Activated naive CD4-positive, alpha-beta T cell treated with Interleukin-2 at 50 U/mL for 16 hours (primary cell): ENCODE data around the gene KIF25.
"Not testable (repeated sequence)": the region's sequence is repeated elsewhere in the genome, so short reads cannot be mapped to it uniquely, and the experiment has no call there.

Source experiments
- DNase-seq: peaks from one replicate; pipeline ENCODE4 v3.0.0-alpha.2; 2020

Gene KIF25

DNA sequence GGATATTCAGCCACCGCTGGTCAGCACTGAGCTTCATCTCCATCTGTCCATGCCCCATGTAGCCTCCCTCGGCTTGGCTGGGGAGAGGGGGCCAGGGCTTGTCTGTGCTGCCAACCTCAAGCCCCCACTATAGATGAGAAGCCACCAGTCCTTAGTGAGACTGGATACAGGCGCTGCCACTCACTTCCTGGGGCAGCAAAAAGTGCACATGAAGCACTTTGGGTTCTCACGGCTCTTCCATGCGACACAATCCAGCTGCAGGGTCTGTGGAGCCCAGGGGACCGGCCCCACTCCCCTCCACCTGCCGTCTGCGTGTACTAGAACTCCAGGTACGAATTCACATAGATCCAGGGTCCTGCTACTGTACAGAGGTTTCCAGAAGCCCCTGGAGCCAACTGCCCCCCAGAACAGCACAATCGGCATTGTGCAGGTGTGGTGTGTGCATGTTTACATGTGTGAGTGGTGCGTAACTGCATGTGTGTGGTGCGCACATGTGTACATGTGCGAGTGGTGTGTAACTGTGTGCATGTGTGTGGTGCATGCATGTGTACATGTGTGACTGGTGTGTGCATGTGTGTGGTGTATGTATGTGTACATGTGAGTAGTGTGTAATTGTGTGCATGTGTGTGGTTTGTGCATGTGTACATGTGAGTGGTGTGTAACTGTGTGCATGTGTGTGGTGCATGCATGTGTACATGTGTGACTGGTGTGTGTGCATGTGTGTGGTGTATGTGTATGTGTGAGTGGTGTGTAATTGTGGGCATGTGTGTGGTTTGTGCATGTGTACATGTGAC, 76.7 kb downstream of the KIF25 start:
- DNase-seq: no peak

DNA sequence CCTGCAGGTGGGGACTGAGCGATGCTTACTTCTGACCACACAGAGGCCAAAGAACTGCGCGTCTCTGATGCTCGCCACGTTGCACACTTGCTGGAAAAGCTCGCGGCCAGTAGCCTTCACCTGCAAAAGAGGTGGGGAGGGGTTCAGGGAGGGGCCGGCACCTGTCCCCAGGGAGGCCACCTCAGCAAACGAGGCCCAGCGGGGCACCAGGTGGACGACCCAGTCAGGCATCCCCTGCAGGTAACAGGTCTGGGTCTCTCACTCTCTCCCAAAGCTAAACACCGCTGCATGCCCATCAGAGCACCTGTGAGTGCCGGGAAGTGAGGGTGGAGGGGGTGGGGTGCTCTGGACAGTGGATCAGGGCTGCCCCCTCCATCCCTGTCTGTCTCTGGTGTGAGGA, 77.7 kb downstream of the KIF25 start:
- DNase-seq: no peak

DNA sequence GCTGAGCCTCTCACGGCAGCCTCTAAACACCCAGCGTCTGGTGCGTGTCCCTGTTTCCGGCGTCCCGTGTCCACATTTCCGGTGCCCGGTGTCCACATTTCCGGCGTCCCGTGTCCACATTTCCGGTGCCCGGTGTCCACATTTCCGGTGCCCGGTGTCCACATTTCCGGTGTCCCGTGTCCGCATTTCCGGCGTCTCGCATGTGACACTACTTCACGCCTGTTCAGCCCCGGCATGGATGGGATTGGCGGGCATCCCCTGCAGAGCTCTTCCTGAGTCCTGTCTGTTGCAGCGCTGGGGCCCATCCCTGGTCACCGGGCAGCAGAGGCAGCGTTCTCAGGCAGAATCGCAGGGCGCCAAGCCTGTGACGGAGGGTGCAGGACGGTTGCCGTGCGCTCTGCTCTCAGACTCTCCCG, 78.3 kb downstream of the KIF25 start:
- DNase-seq: no peak

DNA sequence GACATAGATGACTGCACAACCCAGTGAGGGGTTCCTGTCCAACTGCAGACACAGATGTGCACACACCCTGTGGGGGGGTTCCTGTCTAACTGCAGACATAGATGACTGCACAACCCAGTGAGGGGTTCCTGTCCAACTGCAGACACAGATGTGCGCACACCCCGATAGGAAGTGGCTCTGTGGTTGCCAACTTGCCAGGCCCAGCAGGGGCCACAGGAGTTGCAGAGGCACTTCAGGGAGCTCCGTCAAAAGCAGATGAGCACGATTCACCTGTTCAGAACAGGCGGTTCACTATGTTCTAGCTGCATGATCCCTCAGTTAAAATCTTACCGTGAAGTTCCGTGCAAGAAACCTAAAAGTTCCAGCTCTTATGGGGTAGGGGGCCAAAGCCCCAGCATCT, 79.9 kb downstream of the KIF25 start:
- DNase-seq: not testable (repeated sequence)

DNA sequence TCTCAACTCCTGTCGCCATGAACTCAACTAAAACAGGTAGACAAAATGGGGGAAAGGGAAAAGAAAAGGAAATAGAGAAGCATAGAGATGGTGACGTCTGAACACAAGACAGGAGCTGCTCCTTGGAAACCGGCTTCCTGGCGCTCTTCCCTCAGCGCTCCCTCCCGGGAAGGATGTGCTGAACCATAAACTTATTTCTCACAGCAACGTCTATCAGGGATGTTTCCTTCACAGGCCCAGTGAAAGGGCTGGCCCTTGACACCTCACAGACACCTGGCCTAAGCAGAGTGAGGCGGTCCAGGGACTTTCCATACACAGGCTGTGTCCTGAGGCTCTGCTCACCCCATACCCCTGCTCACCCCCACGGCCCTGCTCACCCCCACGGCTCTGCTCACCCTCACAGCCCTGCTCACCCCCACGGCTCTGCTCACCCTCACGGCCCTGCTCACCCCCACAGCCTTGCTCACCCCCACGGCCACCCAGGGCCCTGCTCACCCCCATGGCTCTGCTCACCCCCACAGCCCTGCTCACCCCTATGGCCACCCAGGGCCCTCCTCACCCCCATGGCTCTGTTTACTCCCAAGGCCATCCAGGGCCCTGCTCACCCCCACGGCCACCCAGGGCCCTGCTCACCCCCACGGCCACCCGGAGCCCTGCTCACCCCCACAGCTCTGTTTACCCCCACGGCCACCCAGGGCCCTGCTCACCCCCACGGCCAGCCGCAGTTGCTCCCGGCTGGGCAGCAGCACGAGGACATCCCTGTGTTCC, 80.9 kb downstream of the KIF25 start:
- DNase-seq: no peak

DNA sequence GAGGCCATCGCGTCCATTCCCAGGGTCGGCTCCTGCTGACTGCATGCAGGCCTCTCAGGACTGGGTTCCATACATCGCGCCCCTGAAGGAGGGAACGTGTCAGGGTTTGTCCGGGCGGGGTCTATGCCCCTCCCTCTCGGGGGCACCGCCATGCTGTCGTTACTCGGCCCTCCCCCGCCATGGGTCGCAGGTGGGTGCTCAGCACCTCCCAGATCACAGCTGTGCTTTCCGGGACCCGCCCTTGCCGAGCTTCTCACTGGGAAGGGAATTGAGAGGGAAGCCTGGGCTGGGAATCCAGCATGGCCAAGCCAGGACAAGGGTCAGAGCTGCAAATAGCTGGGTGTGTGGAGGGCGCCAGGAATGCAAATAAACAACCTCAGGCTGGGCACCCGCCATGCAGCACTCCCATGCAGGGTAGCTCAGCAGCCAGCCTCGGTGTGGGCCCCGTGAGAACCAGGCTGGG, 81.5 kb downstream of the KIF25 start, which contains the start of gene FRMD1:
Gene FRMD1 (minus strand): TSS at position 270 of the 463 bp plus-strand sequence. CDS start 118 bp downstream, at position 152.
- DNase-seq: no peak

DNA sequence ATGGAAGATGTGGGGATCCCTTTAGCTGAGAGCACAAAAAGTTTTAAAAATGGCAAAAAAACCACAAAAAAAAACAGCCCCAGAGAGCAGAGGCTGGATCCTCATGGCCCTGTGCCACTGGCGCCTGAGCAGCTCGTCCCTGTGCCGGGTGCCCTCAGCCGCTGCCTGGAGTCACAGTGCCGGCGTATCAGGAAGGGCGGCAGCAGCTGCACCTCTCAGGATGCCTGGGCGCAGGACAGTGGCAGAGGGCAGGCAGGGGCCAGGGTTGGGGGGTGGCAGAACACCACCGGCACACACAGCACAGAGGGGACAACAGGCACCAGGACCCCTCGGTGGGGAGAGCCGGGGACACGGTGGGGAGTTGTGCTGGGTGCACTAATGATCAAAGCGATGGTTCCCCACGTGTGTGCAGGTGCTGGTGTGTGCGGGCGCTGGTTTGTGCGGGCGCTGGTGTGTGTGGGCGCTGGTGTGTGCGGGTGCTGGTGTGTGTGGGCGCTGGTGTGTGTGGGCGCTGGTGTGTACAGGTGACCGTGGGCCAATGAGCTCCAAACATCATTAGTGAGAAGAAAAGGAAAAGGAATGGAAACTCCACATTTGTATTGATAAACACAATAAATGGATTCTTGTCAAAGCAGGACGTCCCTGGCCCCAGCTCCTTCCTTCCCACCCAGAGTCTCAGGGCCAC, 83.1 kb downstream of the KIF25 start:
- DNase-seq: no peak

DNA sequence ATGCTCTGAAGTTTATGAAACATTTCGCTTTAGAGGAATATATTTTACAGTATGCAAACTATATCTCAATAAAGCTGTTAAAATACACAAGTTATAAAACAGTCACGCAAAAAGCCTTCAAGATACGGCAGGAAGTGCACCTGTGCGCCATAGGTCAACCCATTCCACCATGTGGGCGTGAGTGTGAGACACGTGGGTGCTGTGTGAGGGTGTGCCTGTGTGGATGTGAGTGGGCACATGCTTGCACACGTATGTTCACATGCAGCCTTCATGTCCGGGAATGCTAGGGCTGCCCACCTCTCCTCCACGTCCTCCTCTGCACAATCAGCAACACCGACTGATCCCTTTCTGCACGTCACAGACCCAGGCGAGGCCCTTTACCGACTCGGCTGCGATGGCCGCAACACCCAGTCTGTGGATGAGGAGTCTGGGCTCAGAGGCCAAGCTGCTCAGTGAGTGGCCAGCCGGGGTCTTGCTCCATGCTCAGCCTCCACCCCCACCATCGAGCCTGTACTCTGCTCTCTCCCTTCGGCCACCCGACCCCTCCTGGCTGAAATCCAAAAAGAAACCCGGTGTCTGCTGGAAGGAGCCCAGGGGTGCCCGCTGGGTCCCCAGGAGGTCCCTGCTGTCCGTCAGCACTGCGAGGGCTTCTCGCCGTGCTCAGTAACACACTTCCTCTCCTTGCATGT, 84.5 kb downstream of the KIF25 start:
- DNase-seq: no peak

DNA sequence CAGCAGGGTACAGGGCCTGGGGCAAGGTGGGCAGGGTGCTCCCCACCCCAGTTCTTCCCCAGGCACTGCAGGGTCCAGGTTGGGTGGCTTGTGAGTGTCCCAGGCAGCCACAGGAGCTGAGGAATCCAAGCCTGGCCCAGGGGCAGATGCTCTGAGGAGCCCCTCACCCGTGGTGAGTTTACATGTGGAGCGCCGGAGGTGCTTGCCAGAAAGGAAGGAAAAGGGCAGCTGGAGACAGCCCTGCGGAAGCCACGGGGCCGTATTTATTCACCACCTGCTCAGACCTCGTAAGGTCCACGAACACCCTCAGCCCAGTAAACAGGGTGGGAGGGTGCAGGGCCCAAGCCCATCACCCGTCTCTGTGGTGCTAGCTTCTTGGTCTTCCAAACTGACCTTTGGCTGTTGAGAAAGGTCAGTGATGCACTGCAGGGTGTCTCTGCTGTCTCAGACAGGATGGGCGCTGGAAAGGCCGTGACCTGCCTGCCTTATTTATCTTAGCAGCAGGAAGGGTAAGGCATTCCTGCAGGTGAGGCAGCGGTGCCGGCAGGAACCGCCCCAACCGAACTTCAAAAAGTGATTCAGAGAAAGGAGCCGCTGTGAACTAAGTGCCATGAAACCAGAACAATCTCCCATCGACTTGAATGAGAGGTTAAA, 85.5 kb downstream of the KIF25 start:
- no peak for DNase-seq

DNA sequence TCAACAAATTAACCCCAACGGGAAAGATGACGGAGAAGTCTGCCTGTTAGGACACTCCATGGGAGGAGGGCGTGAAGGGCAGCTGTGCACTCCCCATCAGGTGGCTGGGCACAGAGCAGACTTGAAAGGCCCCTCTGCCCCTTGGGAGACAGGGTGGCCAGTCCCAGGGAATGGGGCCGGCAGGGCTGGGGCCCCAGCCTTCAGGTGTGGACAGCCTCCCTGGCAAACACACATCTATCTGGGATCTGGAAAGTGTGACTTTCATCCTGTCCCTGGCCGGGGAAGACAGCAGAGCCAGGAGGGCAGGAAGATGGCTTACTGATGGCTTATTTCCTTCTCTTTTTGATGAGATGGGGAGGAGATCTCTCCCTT, 86.0 kb downstream of the KIF25 start:
- no peak for DNase-seq

DNA sequence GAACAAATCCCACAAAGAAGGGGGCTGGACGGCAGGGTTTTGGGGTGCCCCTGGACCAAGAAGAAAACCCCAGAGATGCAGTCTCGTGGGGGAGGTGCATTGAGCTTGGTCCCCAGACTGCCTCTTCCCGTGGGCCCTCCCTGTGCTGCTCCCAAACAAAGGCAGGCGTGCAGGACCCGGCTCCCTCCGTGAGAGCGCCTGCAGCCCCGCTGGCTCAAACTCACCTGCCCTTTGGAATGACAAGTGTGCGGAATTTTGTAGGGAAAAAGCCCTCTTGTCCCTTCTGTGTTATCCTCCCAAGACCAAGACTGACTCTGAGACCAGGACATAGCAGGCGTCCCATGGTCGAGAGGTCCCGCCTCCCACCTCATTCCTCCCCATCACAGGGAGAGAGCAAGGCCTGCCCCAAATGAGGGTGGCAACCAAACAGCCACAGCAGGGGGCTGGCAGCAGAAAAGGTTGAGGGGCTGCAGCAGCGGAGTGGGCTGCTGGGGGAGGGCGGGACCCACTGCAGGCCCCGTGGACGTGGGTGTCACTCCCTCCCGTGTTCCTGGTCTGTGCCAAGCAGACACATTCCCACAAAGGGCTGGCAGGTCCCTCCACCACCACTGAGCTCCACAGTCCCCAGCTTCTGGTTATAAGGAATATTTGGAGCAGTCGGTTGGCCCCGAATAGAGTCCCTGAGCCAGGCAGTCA, 87.1 kb downstream of the KIF25 start:
- no peak for DNase-seq

DNA sequence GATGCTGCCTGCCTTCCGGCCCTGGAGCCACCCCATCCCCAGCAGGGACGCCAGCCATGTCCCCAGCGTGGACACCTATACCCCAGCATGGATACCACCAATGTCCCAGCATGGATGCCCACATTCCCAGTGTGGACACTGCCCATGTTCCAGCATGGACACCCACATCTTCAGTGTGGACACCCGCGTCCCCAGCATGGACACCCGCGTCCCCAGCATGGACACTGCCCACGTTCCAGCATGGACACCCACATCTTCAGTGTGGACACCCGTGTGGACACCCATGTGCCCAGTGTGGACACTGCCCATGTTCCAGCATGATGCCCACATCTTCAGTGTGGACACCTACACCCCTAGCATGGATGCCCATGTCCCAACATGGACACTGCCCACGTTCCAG, 88.6 kb downstream of the KIF25 start:
- no peak for DNase-seq

DNA sequence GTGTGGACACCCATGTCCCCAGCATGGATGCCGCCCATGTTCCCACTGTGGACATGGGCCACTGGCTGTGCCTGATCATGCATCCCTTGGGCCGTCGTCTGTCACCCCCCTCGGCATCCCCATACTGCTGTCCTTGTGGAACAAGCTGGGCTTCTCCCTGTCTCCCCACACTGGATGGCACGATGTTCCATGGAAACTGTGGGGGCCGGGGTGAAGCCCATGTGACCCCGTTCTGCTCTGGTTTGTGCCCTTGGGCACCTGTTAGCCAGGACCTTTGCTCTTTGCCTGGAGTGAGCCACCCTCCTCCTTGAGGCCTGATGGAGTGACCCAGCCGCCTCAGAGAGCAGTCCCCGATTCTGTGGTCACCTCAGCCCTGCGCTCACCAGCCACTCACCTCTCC, 89.1 kb downstream of the KIF25 start:
- DNase-seq: no peak

DNA sequence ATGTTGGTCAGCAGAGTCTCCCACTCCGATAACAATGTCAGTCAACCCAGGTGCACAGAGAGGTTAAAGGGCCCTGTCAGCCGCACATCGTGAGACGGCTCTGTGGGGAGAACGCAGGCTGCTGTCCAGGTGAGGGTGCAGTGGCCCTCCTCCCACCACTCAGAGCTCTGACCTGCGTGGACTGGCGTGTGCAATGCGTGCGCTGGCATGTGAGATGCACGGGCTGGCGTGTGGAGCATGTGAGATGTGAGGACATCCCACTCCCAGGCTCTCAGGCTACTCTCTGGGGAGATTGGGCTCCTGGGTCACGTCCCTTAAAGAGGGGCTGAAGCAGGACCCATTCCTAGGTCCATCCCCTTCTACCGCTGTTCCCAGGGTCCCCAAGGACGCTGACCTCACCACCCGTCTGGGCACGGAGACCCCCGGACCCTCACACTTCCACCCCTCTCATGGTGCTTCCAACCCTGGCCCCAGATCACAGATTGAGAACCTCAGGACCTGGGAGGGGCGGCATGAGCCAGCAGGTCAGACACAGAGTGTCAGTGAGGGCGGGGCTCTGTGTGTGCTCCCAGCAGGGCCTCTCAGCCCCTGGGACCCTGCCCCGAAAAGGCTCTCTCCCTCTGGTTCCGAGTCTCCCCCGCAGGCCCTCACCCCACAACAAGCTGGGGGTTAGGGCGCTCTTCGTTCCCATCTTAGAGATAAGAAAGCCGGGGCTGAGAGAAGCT, 90.1 kb downstream of the KIF25 start:
- no peak for DNase-seq

DNA sequence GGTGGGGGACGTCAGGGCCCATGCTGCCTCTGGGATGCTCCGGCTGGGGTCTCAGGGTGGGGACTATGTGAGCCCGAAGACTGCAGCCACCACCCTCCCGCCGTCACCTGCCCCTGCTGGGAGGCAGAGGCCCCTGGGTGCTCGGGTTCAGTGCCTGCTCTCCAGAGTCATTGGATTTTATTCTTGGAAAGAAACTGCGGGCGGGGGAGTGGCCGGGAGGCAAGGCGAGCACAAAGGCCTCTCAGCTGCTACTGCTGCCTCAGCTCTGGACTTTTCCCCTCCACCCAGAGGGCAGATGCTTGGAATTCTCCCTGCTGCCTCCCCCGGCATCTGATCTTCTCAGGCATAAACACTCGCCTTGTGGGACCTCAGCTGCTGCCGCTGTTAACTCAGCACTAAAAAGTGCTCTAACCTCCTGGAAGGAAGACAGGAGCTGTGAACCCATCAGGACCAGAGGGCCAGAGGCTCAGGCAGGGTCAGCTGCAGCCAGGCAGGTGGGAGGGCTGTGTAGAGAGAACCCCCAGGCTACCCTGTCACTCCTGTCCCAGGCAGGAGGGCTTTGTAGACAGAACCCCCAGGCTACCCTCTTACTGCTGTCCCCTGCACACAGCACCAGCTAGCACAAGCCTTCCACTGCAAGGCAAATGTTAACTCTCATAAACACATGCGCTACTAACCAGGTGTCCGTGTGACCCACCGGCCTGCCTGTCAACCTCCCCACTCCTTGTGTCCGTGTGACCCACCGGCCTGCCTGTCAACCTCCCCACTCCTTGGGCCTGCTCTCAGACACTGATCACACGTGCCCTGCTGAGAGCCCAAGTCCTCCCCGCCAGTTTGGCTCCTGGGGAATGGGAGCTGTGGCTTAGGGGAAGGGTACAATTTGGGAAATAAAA, 90.9 kb downstream of the KIF25 start:
- no peak for DNase-seq

DNA sequence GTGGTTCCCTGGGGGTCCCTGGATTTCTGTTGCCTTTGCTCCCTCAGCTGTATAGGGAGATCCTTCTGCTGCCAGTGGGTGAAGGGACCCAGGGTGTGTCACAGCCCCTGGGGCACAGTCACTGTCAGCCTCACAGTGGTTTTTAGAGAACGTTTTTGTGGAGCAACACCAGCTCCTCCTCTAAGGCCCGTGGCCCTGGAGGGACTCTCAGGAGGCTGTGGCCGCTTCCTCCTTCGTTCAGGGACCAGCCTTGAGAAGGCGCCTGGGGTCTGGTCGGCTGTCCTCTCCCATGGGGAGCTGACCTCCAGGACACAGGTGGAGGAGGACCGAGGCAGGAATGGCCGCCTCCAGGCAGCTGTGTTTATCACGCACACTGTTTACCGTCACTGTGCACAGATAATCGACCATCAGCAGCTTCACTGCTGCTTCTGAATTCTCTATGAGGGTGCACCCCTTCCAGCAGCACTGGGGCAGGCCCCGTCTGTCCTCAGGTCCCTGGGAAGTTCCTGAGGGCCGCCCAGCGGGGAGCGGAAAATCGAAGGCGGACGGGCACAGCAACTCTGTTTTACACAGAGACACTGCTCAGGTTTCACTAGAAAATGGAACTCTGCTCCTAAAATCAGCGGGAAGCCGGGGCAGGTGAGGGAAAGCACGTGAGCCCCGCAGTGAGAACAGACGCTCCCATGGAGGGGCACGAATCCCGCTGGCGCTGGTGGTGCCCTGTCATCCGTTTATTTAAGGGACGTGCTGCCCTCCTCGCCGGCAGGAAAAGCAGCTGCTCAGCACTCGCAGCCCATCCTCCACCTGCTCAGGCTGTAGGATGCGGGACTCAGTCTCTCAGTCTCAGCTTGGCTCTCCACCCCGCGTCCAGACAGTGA, 92.0 kb downstream of the KIF25 start:
- no peak for DNase-seq

DNA sequence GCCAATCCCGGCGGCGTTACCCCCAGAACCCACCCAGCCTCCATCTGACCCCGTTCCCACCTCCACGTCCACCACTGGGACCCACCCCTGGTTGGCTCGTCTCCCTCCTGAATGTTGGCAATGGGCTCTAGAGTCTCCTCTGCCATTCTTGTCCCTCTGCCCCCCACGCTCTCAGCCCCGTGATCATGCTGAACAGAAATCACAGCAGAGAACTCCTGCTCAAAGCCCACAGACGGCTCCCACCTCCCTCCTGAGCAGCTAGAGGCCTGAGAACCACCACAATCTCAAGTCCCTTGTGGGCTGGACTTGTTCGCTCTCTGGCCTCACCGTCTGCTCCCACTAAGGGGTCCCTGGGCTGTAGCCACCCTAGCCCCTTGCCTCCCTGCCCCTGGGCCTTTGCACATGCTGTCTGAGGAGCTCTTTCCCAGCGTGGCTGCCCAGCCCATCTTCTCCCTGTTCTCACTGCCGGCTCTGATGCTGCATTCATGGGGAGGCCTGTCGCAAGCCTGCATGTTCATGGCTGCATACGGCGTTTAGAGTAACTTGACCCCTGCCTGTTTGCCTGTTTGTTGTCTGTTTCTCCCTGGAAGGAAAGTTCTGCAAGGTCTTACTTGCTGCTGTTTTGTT, 92.7 kb downstream of the KIF25 start:
- no peak for DNase-seq

DNA sequence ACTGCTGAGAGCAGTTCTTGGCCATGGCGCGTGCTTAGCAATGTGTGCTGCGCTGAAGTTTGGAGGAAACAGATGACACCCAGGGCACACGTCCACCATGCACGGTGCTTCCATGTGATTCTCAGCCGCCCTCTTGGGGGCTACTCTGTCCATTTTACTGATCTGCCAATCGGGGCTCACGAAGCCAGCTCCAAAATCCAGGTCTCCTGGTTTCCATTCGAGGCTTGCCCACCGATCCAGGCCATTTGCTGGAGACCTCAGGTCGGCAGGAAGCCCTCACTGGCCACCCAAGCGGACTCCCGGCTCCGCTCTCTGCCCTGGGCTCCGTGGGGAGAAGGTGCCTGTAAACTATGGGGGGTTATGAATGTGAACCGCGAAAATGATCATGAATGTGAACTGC, 93.2 kb downstream of the KIF25 start:
- no peak for DNase-seq
